ENCODE data around the gene ABHD10. TPM values are rescaled to one million over a fixed set of nuclear protein-coding genes. Genes with fewer than 3 reads are reported as not detected.

ABHD10 gene
- total RNA-seq, 1 donor from 2014 or later = 55.6 TPM

DNA sequence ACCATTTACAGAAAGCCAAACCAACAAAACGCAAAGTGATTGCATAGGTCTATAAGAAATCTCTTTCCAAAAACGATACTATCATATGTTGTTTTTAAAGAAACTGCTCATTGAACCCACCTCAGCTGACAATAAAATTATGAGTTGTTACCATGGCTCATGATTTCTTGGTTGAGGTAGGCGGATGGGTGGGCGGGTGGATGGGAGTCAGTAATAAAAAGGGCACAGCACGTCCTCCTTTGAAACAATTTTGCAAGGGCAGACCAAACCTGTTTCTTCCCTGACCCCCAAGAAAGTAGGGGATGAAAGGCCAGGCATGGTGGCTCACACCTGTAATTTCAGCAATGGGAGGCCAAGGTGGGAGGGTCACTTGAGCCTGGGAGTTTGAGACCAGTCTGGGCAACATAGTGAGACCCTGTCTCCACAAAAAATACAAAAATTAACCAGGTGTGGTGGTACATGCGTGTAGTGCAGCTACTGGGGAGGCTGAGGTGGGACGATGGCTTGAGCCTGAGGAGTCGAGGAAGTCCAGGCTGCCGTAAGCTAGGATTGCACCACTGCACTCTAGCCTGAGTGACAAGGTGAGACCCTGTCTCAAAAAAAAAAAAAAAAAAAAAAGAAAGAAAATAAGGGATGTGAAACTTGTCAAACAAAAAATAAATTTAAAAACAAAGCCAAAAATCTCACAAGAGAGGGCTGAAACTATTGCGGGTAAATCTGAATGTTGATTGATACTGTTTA lies 2.1 kb downstream of the ABHD10 start:
- no peak for TF ChIP-seq CTCF (conservative IDR thresholded peaks at IDR 0.05)
- no peaks in the 10 kb centered on the region for H3K27me3 Mint-ChIP-seq (ENCODE audit: low read depth)
- no peak overlapping the region for H3K27ac Mint-ChIP-seq (ENCODE audit: unreplicated experiment)
- DNase-seq (ENCODE audit: low read depth, low spot score) = no peak
- H3K4me3 Mint-ChIP-seq = peak overlapping the region; percentile 93
- peaks cover 8% of the 10 kb centered on the region for H3K36me3 Mint-ChIP-seq (ENCODE audit: low read depth)
- no peaks in the 10 kb centered on the region for H3K9me3 Mint-ChIP-seq
- H3K4me1 Mint-ChIP-seq = peaks cover 53% of the 10 kb centered on the region

DNA sequence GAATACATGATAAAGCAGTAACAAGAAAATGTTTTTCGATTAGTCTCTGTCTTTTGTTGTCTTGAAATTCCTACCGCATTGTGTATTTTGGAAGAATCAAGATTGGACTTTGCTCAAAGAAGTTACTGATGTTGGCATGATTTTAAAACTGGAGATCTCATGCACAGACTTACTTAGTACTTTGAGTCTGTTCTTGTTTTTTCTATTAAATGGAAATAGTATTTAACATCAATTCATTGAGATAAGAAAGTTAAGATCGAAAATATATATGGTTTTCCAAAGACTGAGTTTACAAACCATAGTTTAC lies 2.6 kb downstream of the ABHD10 start:
- H3K4me3 Mint-ChIP-seq = peak overlapping the region; percentile 93
- no peak for TF ChIP-seq CTCF (conservative IDR thresholded peaks at IDR 0.05)
- no peaks in the 10 kb centered on the region for H3K27me3 Mint-ChIP-seq (ENCODE audit: low read depth)
- no peak for DNase-seq (ENCODE audit: low read depth, low spot score)
- peaks cover 9% of the 10 kb centered on the region for H3K36me3 Mint-ChIP-seq (ENCODE audit: low read depth)
- H3K9me3 Mint-ChIP-seq = no peaks in the 10 kb centered on the region
- H3K4me1 Mint-ChIP-seq = peaks cover 55% of the 10 kb centered on the region
- H3K27ac Mint-ChIP-seq (ENCODE audit: unreplicated experiment) = peak overlapping the region; percentile 22

GRCh38 chr3:111984636-111985298 lies 5.9 kb downstream of the ABHD10 start:
- no peak overlapping the region for H3K4me3 Mint-ChIP-seq
- no peaks in the 10 kb centered on the region for H3K9me3 Mint-ChIP-seq
- DNase-seq (ENCODE audit: low read depth, low spot score) = no peak
- H3K4me1 Mint-ChIP-seq = peaks cover 53% of the 10 kb centered on the region
- H3K36me3 Mint-ChIP-seq (ENCODE audit: low read depth) = peaks cover 9% of the 10 kb centered on the region
- no peak for TF ChIP-seq CTCF (conservative IDR thresholded peaks at IDR 0.05)
- H3K27me3 Mint-ChIP-seq (ENCODE audit: low read depth) = no peaks in the 10 kb centered on the region
- no peak overlapping the region for H3K27ac Mint-ChIP-seq (ENCODE audit: unreplicated experiment)

GRCh38 chr3:111986800-111987199 lies 8.0 kb downstream of the ABHD10 start:
- no peak for DNase-seq (ENCODE audit: low read depth, low spot score)
- no peak for TF ChIP-seq CTCF (conservative IDR thresholded peaks at IDR 0.05)
- Mint-ChIP-seq H3K36me3 (ENCODE audit: low read depth) (peaks cover 12% of the 10 kb centered on the region), H3K4me1 (peaks cover 33% of the 10 kb centered on the region), H3K9me3 (no peaks in the 10 kb centered on the region), H3K27me3 (ENCODE audit: low read depth) (no peaks in the 10 kb centered on the region), H3K27ac (ENCODE audit: unreplicated experiment) (no peak overlapping the region), H3K4me3 (no peak overlapping the region)

- no peak for DNase-seq (ENCODE audit: low read depth, low spot score)
- Mint-ChIP-seq H3K36me3 (ENCODE audit: low read depth) (peaks cover 24% of the 10 kb centered on the region), H3K4me1 (peaks cover 39% of the 10 kb centered on the region), H3K27ac (ENCODE audit: unreplicated experiment) (no peak overlapping the region), H3K4me3 (no peak overlapping the region), H3K9me3 (no peaks in the 10 kb centered on the region), H3K27me3 (ENCODE audit: low read depth) (no peaks in the 10 kb centered on the region)
- TF ChIP-seq CTCF (conservative IDR thresholded peaks at IDR 0.05) = peak; percentile 86
Measured at GRCh38 chr3:111989061-111989678, 10.3 kb downstream of the ABHD10 start.
